ENCODE measurements around the gene ARHGEF17. TPM values are rescaled to one million over a fixed set of nuclear protein-coding genes. Genes with fewer than 3 reads are reported as not detected.

The ARHGEF17 gene
- total and polyA plus RNA-seq, 2 of the 8 experiments (the other 6 are each of a cell fraction or from before 2014, with no cell fraction given) = 11.3 to 14.6 TPM

DNA sequence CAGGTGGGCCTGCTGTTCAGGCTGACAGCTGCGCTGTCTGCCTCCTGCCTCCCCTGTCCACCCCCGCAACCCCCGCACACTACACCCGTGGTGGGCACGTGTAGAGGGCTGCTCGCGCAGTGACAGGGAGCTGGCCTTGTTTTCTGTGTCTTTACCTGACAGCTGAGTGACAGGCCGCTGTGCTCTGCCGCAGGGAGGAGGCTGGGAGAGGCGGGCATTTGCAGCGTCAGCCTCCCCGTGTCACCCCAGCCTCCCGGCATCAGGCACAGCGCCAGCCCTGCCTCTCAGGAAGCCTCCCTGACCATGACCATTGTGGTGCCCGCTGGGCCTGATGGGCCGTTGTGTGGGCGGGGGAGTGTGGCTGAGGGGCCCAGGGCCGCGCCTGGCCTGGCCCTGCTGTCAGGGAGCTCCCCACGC, 36.1 kb downstream of the ARHGEF17 start:
- DNase-seq (ENCODE audit: low read depth in 1 of 2, low spot score in 2 of 2) = no peak
- Histone ChIP-seq H3K36me3 (ENCODE audit: control insufficient read depth in 2 of 4, insufficient read depth in 4 of 4, low read length in 3 of 4) (no peaks in the 10 kb centered on the region), H3K18ac (ENCODE audit: extremely low read depth, low read length) (no peak overlapping the region), H4K8ac (ENCODE audit: extremely low read depth, insufficient read depth, low read length) (no peak overlapping the region), H3K27ac (ENCODE audit: low read depth, low read length) (no peak overlapping the region), H2BK20ac (ENCODE audit: low read length) (no peak overlapping the region), H4K91ac (replicated peaks; ENCODE audit: insufficient read length, low read length) (no peak overlapping the region), H4K5ac (ENCODE audit: insufficient read length, low read depth, low read length) (no peak overlapping the region), H3K4ac (replicated peaks; ENCODE audit: insufficient read length, low read depth, low read length) (no peak overlapping the region), H2BK15ac (ENCODE audit: low read length) (no peak overlapping the region), H2BK5ac (ENCODE audit: low read depth, low read length) (no peak overlapping the region), H3K4me3 (ENCODE audit: extremely low read depth in 1 of 4, insufficient read depth in 2 of 4, low read depth in 3 of 4, low read length in 4 of 4) (no peak overlapping the region), H3K27me3 (replicated peaks in 1 of 4; ENCODE audit: control insufficient read depth in 3 of 4, extremely low read depth in 1 of 4, insufficient read depth in 3 of 4, low read length in 3 of 4) (peaks cover 7 to 37% (median 30%) of the 10 kb centered on the region in 4 experiments; a peak in 6 of 7 replicates), H2BK12ac (ENCODE audit: low read depth, low read length) (no peak overlapping the region), H3K9me3 (ENCODE audit: insufficient read depth in 2 of 2, low read depth in 1 of 2, low read length in 1 of 2) (no peaks in the 10 kb centered on the region), H3K56ac (replicated peaks; ENCODE audit: insufficient read length, low read depth, low read length) (no peak overlapping the region), H3K4me1 (replicated peaks in 1 of 4; ENCODE audit: control insufficient read depth in 3 of 4, insufficient read depth in 4 of 4, low read length in 3 of 4) (peaks cover 0 to 11% (median 9%) of the 10 kb centered on the region in 4 experiments; a peak in 6 of 7 replicates), H3K23me2 (ENCODE audit: low read depth, low read length) (peaks cover 3% of the 10 kb centered on the region), H3K9ac (replicated peaks in 1 of 4; ENCODE audit: extremely low read depth in 1 of 4, low read depth in 3 of 4, low read length in 3 of 4) (no peak overlapping the region), H3K4me2 (ENCODE audit: insufficient read depth in 1 of 2, low read depth in 2 of 2, low read length in 2 of 2) (no peak overlapping the region), H3K14ac (ENCODE audit: insufficient read length) (no peak overlapping the region), H2AFZ (ENCODE audit: low read length) (no peak overlapping the region), H2AK5ac (ENCODE audit: low read depth, low read length) (no peak overlapping the region), H4K20me1 (replicated peaks in 1 of 2; ENCODE audit: control insufficient read depth in 1 of 2, insufficient read depth in 2 of 2, low read length in 2 of 2) (peaks cover 15 to 50% of the 10 kb centered on the region in 2 experiments), H2BK120ac (replicated peaks; ENCODE audit: low read depth, low read length) (no peak overlapping the region), H3K23ac (ENCODE audit: insufficient read length) (no peak overlapping the region), H3K79me1 (ENCODE audit: low read depth, low read length) (peaks cover 5% of the 10 kb centered on the region; the same call in 1 of the 2 replicates), H3K79me2 (ENCODE audit: control insufficient read depth in 1 of 2, insufficient read depth in 2 of 2, low read length in 2 of 2) (no peaks in the 10 kb centered on the region)
- 86% methylated on average over 19 of the region's 20 CpGs; no CpG with 5 or more reads in 1 of the 2 experiments for WGBS, 2 experiments (ENCODE audit: extremely low coverage in 1 of 2, insufficient coverage in 1 of 2, insufficient read length in 1 of 2, insufficient replicate concordance in 2 of 2, low coverage in 1 of 2, low lambda C conversion rate in 2 of 2, missing lambda C conversion rate in 1 of 2)
- ChIA-PET CTCF (ENCODE audit: partially characterized antibody) (interaction anchor here (0.6 to 35.5 kb wide), 10 partner anchors 9 to 101 kb away, joined by 3 to 1456 read pairs (median 4); partner anchors contain the start of gene RELT), POLR2A (ENCODE audit: partially characterized antibody) (interaction anchor here (0.7 to 1.8 kb wide), 4 partner anchors 13 to 38 kb away, joined by 3 to 5 read pairs (median 4); no protein-coding TSS in a partner anchor)
- no peak for FAIRE-seq
- TF ChIP-seq RBBP5 (IDR thresholded peaks at IDR 0.05; ENCODE audit: borderline replicate concordance, low read depth, low read length) = no peak
- no peak for TF ChIP-seq CBX5 (IDR thresholded peaks at IDR 0.05; ENCODE audit: low read depth, low read length)
- no peak for TF ChIP-seq TEAD4 (IDR thresholded peaks at IDR 0.05; ENCODE audit: low read depth, low read length)
- TF ChIP-seq SP1 (IDR thresholded peaks at IDR 0.05; ENCODE audit: low read depth, low read length) = no peak
- TF ChIP-seq SUZ12 (IDR thresholded peaks at IDR 0.05; ENCODE audit: low read length) = no peak
- TF ChIP-seq, protein P1, sequence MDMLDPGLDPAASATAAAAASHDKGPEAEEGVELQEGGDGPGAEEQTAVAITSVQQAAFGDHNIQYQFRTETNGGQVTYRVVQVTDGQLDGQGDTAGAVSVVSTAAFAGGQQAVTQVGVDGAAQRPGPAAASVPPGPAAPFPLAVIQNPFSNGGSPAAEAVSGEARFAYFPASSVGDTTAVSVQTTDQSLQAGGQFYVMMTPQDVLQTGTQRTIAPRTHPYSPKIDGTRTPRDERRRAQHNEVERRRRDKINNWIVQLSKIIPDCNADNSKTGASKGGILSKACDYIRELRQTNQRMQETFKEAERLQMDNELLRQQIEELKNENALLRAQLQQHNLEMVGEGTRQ (IDR thresholded peaks at IDR 0.05; ENCODE audit: low read length) = no peak
- TF ChIP-seq FOSL1 (IDR thresholded peaks at IDR 0.05; ENCODE audit: insufficient read depth, low read depth, low read length) = no peak
- TF ChIP-seq CHD1 (IDR thresholded peaks at IDR 0.05; ENCODE audit: low read depth, low read length) = no peak
- TF ChIP-seq PHF8 (conservative IDR thresholded peaks at IDR 0.05; ENCODE audit: low read depth, low read length) = no peak
- TF ChIP-seq SIX5 (IDR thresholded peaks at IDR 0.05; ENCODE audit: low read depth, low read length) = no peak
- no peak for TF ChIP-seq EZH2 (IDR thresholded peaks at IDR 0.05; ENCODE audit: low read depth, low read length, severe bottlenecking)
- no peak for TF ChIP-seq EP300 (IDR thresholded peaks at IDR 0.05; ENCODE audit: borderline replicate concordance in 1 of 2, low read depth in 2 of 2, low read length in 2 of 2)

Measured in H1 (cell line).